C4-2B (cell line): Measurements from ENCODE around the gene USH2A.

Experiments used
- CTCF ChIP-seq: fragments of 450-650 bp; conservative IDR thresholded peaks from 2 replicates; pipeline ENCODE4 v1.5.1; 2017; ENCODE audit warnings: mild to moderate bottlenecking
- ZFX ChIP-seq: fragments of 450-650 bp; IDR thresholded peaks from 2 replicates; pipeline ENCODE4 v1.6.1; 2017

- TF ChIP-seq CTCF (no peak), ZFX (no peak)
Measured at GRCh38 chr1:215835951-215836350, 587.3 kb downstream of the USH2A start.
